ENCODE data around the gene XBP1. TPM values are rescaled to one million over a fixed set of nuclear protein-coding genes. Genes with fewer than 3 reads are reported as not detected.

Gene XBP1
- total and polyA plus RNA-seq, 2 donors (not counting 1 experiment from before 2014, with no cell fraction given) = 16.8 to 69.8 TPM

DNA sequence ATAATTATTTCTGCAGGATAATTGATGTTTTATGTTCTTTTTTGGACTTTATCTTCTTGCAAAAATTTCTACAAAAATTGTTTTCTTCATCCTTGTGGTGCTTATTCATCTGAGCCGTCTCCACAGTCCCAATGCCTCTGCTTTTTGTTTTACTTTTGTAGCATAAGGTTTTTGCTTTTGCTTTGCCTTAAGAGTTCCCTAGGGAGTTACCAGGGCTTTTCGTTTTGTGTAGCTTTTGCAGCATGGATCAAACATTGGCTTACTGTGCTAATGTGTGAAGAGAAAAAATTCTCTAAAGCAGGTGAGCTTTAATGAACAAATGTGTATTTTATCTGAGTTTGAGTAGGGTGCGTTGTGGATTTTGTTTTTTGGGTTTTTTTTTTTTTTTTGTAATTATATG is 11.8 kb downstream of the XBP1 start:
- TF ChIP-seq EZH2 (IDR thresholded peaks at IDR 0.05; ENCODE audit: borderline replicate concordance, insufficient read depth, low read depth, low read length, poor library complexity, severe bottlenecking) = no peak
- TF ChIP-seq, protein P1, sequence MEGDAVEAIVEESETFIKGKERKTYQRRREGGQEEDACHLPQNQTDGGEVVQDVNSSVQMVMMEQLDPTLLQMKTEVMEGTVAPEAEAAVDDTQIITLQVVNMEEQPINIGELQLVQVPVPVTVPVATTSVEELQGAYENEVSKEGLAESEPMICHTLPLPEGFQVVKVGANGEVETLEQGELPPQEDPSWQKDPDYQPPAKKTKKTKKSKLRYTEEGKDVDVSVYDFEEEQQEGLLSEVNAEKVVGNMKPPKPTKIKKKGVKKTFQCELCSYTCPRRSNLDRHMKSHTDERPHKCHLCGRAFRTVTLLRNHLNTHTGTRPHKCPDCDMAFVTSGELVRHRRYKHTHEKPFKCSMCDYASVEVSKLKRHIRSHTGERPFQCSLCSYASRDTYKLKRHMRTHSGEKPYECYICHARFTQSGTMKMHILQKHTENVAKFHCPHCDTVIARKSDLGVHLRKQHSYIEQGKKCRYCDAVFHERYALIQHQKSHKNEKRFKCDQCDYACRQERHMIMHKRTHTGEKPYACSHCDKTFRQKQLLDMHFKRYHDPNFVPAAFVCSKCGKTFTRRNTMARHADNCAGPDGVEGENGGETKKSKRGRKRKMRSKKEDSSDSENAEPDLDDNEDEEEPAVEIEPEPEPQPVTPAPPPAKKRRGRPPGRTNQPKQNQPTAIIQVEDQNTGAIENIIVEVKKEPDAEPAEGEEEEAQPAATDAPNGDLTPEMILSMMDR (IDR thresholded peaks at IDR 0.05) = no peak
- intact Hi-C loops (cut with micrococcal nuclease) = no loop called here
- 8% methylated on average over 1 of the region's 3 CpGs for WGBS (ENCODE audit: insufficient coverage)
- H3K9me3 Mint-ChIP-seq (ENCODE audit: insufficient read depth) = no peaks in the 10 kb centered on the region
- Histone ChIP-seq H3K4me2 (replicated peaks; ENCODE audit: low read depth, low read length, poor library complexity, severe bottlenecking) (no peak overlapping the region), H4K20me1 (ENCODE audit: control insufficient read depth, insufficient read depth, low read length, poor library complexity, severe bottlenecking) (peaks cover 19% of the 10 kb centered on the region), H3K27me3 (replicated peaks in 1 of 4; ENCODE audit: control extremely low read depth in 1 of 4, control insufficient read depth in 3 of 4, insufficient read depth in 4 of 4, low read length in 3 of 4) (no peaks in the 10 kb centered on the region), H3K9me3 (ENCODE audit: control extremely low read depth in 1 of 3, control insufficient read depth in 2 of 3, insufficient read depth in 1 of 3, low read length in 2 of 3) (no peaks in the 10 kb centered on the region), H3K4me3 (ENCODE audit: control extremely low read depth in 1 of 5, extremely low read depth in 1 of 5, insufficient read depth in 1 of 5, low read depth in 2 of 5, low read length in 4 of 5) (no peak overlapping the region), H3K9ac (ENCODE audit: low read length) (no peak overlapping the region), H3K79me2 (ENCODE audit: control insufficient read depth, insufficient read depth, low read length) (peaks cover 13% of the 10 kb centered on the region), H3K4me1 (ENCODE audit: control insufficient read depth in 2 of 2, insufficient read depth in 2 of 2, low read length in 2 of 2) (peaks cover 28 to 29% of the 10 kb centered on the region in 2 donors), H2AFZ (ENCODE audit: insufficient read depth, low read depth, low read length, poor library complexity, severe bottlenecking) (no peak overlapping the region), H3K27ac (ENCODE audit: low read length in 2 of 2) (no peak overlapping the region), H3K36me3 (replicated peaks in 1 of 2; ENCODE audit: control extremely low read depth in 1 of 2, control insufficient read depth in 1 of 2, extremely low read depth in 1 of 2, insufficient read depth in 2 of 2, low read length in 1 of 2) (peaks cover 10 to 43% of the 10 kb centered on the region in 2 experiments)
- POLR2A ChIA-PET = no interaction called here
- H3K4me3 Mint-ChIP-seq = no peak overlapping the region
- DNase-seq = no peak
- H3K27ac Mint-ChIP-seq = no peak overlapping the region
- H3K27me3 Mint-ChIP-seq = no peaks in the 10 kb centered on the region
- ATAC-seq (ENCODE audit: low read depth) = no peak
- H3K4me1 Mint-ChIP-seq = peaks cover 46% of the 10 kb centered on the region
- CTCF ChIA-PET = interaction anchor here (1.1 to 3.2 kb wide), 4 partner anchors 12 to 188 kb away, joined by 3 to 17 read pairs (median 8); partner anchors contain the start of gene XBP1

DNA sequence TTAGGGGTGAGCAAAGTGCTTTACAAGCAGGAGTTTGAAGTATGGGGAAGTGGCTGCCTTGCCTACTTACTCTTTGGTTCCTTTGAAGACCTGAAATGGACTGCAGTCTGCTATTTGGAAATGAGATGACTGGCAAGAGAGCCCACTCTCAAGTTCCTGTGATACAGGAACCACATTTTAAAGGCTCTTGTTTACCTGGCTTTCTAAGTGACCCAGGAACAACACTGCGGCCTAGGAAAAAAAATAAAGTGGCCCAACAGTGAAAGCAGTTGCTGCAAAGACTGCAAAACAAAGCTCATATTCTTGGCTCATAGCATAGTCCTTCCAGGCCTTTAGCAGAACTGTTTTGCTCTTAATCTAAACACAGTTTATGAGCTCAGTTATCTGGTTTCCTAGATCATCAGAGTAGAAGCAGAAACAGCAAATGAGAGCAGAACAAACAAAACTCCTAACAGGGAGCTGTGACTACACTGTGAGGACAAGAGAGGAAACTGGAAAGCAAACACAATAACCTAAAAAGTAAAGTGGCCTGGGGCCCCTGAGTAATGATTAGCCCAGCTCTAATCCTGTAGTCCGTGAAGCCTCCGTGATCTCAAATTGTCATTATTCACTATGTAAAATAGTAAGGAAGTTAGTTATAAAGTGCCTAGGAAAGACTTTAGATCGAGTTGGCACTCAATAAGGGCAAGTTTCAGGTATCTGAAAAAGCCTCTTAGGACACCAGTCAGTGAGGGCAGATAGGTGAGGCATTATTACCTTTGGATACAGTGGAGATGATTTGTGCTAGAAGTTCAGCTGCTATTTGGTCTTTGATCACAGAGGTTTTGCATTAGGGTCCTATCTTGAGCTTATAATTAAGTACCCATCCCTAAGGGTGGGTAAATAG is 16.3 kb downstream of the XBP1 start:
- intact Hi-C loops (cut with micrococcal nuclease) = no loop called here
- no peak overlapping the region for H3K9ac ChIP-seq (ENCODE audit: low read length)
- no peak overlapping the region for H3K27ac Mint-ChIP-seq

More for the DNA sequence above, 16.3 kb downstream of the XBP1 start:
- no peak overlapping the region for H2AFZ ChIP-seq (ENCODE audit: insufficient read depth, low read depth, low read length, poor library complexity, severe bottlenecking)
- peaks cover 55% of the 10 kb centered on the region for H4K20me1 ChIP-seq (ENCODE audit: control insufficient read depth, insufficient read depth, low read length, poor library complexity, severe bottlenecking)
- no peak for ATAC-seq (ENCODE audit: low read depth)
- H3K4me2 ChIP-seq (replicated peaks; ENCODE audit: low read depth, low read length, poor library complexity, severe bottlenecking) = no peak overlapping the region
- TF ChIP-seq, protein P1 (IDR thresholded peaks at IDR 0.05) = no peak
- no peak for TF ChIP-seq EZH2 (IDR thresholded peaks at IDR 0.05; ENCODE audit: borderline replicate concordance, insufficient read depth, low read depth, low read length, poor library complexity, severe bottlenecking)
- POLR2A ChIA-PET = interaction anchor here (0.6 to 1.6 kb wide), 3 partner anchors 10 to 17 kb away, joined by 3 read pairs; partner anchors contain the start of genes CCDC117 and XBP1
- peaks cover 17% of the 10 kb centered on the region for H3K4me1 Mint-ChIP-seq
- no peak overlapping the region for H3K4me3 ChIP-seq (ENCODE audit: control extremely low read depth in 1 of 5, extremely low read depth in 1 of 5, insufficient read depth in 1 of 5, low read depth in 2 of 5, low read length in 4 of 5)
- peaks cover 41% of the 10 kb centered on the region for H3K79me2 ChIP-seq (ENCODE audit: control insufficient read depth, insufficient read depth, low read length)
- no peak for DNase-seq
- H3K4me3 Mint-ChIP-seq = no peak overlapping the region
- peaks cover 0 to 4% of the 10 kb centered on the region in 2 donors for H3K4me1 ChIP-seq (ENCODE audit: control insufficient read depth in 2 of 2, insufficient read depth in 2 of 2, low read length in 2 of 2)
- peaks cover 18 to 81% of the 10 kb centered on the region in 2 experiments for H3K36me3 ChIP-seq (replicated peaks in 1 of 2; ENCODE audit: control extremely low read depth in 1 of 2, control insufficient read depth in 1 of 2, extremely low read depth in 1 of 2, insufficient read depth in 2 of 2, low read length in 1 of 2)
- 100% methylated on average over 2 of the region's 4 CpGs for WGBS (ENCODE audit: insufficient coverage)
- H3K9me3 ChIP-seq (ENCODE audit: control extremely low read depth in 1 of 3, control insufficient read depth in 2 of 3, insufficient read depth in 1 of 3, low read length in 2 of 3) = no peaks in the 10 kb centered on the region
- no peaks in the 10 kb centered on the region for H3K27me3 ChIP-seq (replicated peaks in 1 of 4; ENCODE audit: control extremely low read depth in 1 of 4, control insufficient read depth in 3 of 4, insufficient read depth in 4 of 4, low read length in 3 of 4)
- no peak overlapping the region for H3K27ac ChIP-seq (ENCODE audit: low read length in 2 of 2)
- CTCF ChIA-PET = no interaction called here
- no peaks in the 10 kb centered on the region for H3K27me3 Mint-ChIP-seq
- no peaks in the 10 kb centered on the region for H3K9me3 Mint-ChIP-seq (ENCODE audit: insufficient read depth)

Measured in B cell (primary cell).